ENCODE data around the gene CACNA1C.

GRCh38 chr12:2344885-2345284 is 292.1 kb downstream of the CACNA1C start:
- no peak for TF ChIP-seq REST (IDR thresholded peaks at IDR 0.05; ENCODE audit: low read depth, low read length)
- TF ChIP-seq CTCF (IDR thresholded peaks at IDR 0.05 in 2 of 3, conservative IDR thresholded peaks at IDR 0.05 in 1 of 3; ENCODE audit: control insufficient read depth in 2 of 3, extremely low read depth in 1 of 3, insufficient read depth in 1 of 3, low read depth in 3 of 3, low read length in 3 of 3), result no peak
- no peak for TF ChIP-seq POLR2AphosphoS5 (IDR thresholded peaks at IDR 0.05; ENCODE audit: low read length)
- TF ChIP-seq EZH2 (IDR thresholded peaks at IDR 0.05; ENCODE audit: borderline replicate concordance, control insufficient read depth, low read depth, low read length), result no peak
- no peak for TF ChIP-seq KDM1A (IDR thresholded peaks at IDR 0.05; ENCODE audit: borderline replicate concordance)
- TF ChIP-seq ESRRA (IDR thresholded peaks at IDR 0.05; ENCODE audit: low read length), result no peak
- no peak for TF ChIP-seq ZBTB33 (IDR thresholded peaks at IDR 0.05)
- TF ChIP-seq TAF1 (IDR thresholded peaks at IDR 0.05; ENCODE audit: borderline replicate concordance, low read depth, low read length), result no peak
- TF ChIP-seq POLR2A (IDR thresholded peaks at IDR 0.05; ENCODE audit: low read depth, low read length), result no peak
- no peak for TF ChIP-seq SRF (IDR thresholded peaks at IDR 0.05; ENCODE audit: low read depth in 2 of 2, low read length in 2 of 2)
- TF ChIP-seq ELK1 (IDR thresholded peaks at IDR 0.05; ENCODE audit: low read depth, low read length), result no peak
- TF ChIP-seq EP300 (IDR thresholded peaks at IDR 0.05; ENCODE audit: borderline replicate concordance in 1 of 2, control insufficient read depth in 1 of 2, low read depth in 2 of 2, low read length in 2 of 2), result no peak
- TF ChIP-seq YY1 (IDR thresholded peaks at IDR 0.05; ENCODE audit: low read depth, low read length), result no peak

Measured in GM12878 (cell line).